ENCODE measurements around the gene TANGO2. TPM values are rescaled to one million over a fixed set of nuclear protein-coding genes. Genes with fewer than 3 reads are reported as not detected.
A peak's percentile ranks its signal among the peaks of the same experiment; 100 is the strongest.

The TANGO2 gene
- total and polyA plus RNA-seq, 2 donors (not counting 1 experiment from before 2014, with no cell fraction given) = 75.5 to 75.6 TPM

DNA sequence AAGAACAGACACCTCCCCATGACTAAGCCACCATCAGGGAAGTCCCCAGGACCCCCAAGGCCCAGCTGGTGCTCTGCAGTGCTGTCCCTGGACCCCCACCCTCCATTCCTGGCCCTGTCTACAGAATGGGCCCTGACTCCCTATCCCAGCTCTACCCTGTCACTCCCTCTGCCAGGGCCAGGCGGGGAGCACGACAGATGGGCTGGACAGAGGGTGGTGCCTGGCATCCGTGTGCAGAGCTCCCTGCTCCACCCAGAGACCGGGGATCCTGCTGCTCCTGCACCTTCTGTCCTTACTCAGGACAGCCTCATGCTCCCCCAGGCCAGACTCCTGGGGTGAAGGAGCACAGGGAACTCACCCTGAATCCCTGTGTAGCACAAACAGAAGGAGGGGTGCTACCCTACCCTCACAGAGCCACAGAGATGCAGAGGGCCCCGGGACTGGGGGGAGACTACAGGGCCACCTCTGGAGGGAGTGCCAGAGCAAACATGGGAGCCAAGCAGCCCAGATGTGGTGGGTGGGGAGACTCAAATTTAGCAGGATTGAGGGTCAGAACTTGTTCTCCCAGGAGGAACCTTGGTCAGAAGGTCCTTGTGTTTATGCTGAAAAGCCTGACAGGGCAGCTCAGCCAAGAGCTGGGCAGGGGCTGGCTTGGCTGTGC, 6.3 kb upstream of the TANGO2 start:
- Histone ChIP-seq H3K4me2 (replicated peaks; ENCODE audit: low read depth, low read length, poor library complexity, severe bottlenecking) (no peak overlapping the region), H3K36me3 (replicated peaks in 1 of 2; ENCODE audit: control extremely low read depth in 1 of 2, control insufficient read depth in 1 of 2, extremely low read depth in 1 of 2, insufficient read depth in 2 of 2, low read length in 1 of 2) (no peaks in the 10 kb centered on the region), H3K4me3 (ENCODE audit: control extremely low read depth in 1 of 5, extremely low read depth in 1 of 5, insufficient read depth in 1 of 5, low read depth in 2 of 5, low read length in 4 of 5) (no peak overlapping the region), H3K9me3 (ENCODE audit: control extremely low read depth in 1 of 3, control insufficient read depth in 2 of 3, insufficient read depth in 1 of 3, low read length in 2 of 3) (no peaks in the 10 kb centered on the region), H4K20me1 (ENCODE audit: control insufficient read depth, insufficient read depth, low read length, poor library complexity, severe bottlenecking) (no peaks in the 10 kb centered on the region), H3K9ac (ENCODE audit: low read length) (no peak overlapping the region), H3K79me2 (ENCODE audit: control insufficient read depth, insufficient read depth, low read length) (peaks cover 8% of the 10 kb centered on the region), H3K4me1 (ENCODE audit: control insufficient read depth in 2 of 2, insufficient read depth in 2 of 2, low read length in 2 of 2) (peaks cover 7 to 9% of the 10 kb centered on the region in 2 donors), H3K27me3 (replicated peaks in 1 of 4; ENCODE audit: control extremely low read depth in 1 of 4, control insufficient read depth in 3 of 4, insufficient read depth in 4 of 4, low read length in 3 of 4) (peaks cover 0 to 25% (median 4%) of the 10 kb centered on the region in 4 experiments), H2AFZ (ENCODE audit: insufficient read depth, low read depth, low read length, poor library complexity, severe bottlenecking) (no peak overlapping the region), H3K27ac (ENCODE audit: low read length in 2 of 2) (no peak overlapping the region)
- H3K4me3 Mint-ChIP-seq = peak overlapping the region; percentile 77
- ChIA-PET CTCF (interaction anchor here (1.7 to 4.8 kb wide), 4 partner anchors 18 to 43 kb away, joined by 5 to 65 read pairs (median 11); no protein-coding TSS in a partner anchor), POLR2A (interaction anchor here (0.6 kb wide), 1 partner anchor 19 kb away, joined by 3 read pairs; no protein-coding TSS in a partner anchor)
- TF ChIP-seq EZH2 (IDR thresholded peaks at IDR 0.05; ENCODE audit: borderline replicate concordance, insufficient read depth, low read depth, low read length, poor library complexity, severe bottlenecking) = no peak
- TF ChIP-seq, protein P1, sequence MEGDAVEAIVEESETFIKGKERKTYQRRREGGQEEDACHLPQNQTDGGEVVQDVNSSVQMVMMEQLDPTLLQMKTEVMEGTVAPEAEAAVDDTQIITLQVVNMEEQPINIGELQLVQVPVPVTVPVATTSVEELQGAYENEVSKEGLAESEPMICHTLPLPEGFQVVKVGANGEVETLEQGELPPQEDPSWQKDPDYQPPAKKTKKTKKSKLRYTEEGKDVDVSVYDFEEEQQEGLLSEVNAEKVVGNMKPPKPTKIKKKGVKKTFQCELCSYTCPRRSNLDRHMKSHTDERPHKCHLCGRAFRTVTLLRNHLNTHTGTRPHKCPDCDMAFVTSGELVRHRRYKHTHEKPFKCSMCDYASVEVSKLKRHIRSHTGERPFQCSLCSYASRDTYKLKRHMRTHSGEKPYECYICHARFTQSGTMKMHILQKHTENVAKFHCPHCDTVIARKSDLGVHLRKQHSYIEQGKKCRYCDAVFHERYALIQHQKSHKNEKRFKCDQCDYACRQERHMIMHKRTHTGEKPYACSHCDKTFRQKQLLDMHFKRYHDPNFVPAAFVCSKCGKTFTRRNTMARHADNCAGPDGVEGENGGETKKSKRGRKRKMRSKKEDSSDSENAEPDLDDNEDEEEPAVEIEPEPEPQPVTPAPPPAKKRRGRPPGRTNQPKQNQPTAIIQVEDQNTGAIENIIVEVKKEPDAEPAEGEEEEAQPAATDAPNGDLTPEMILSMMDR (IDR thresholded peaks at IDR 0.05) = no peak
- no peak overlapping the region for H3K27ac Mint-ChIP-seq
- intact Hi-C loops (cut with micrococcal nuclease) = no loop called here
- H3K4me1 Mint-ChIP-seq = peaks cover 13% of the 10 kb centered on the region
- WGBS (ENCODE audit: insufficient coverage) = 92% methylated on average over 5 of the region's 5 CpGs
- H3K27me3 Mint-ChIP-seq = no peaks in the 10 kb centered on the region
- H3K9me3 Mint-ChIP-seq (ENCODE audit: insufficient read depth) = no peaks in the 10 kb centered on the region
- DNase-seq (no peak), ATAC-seq (ENCODE audit: low read depth) (no peak)

DNA sequence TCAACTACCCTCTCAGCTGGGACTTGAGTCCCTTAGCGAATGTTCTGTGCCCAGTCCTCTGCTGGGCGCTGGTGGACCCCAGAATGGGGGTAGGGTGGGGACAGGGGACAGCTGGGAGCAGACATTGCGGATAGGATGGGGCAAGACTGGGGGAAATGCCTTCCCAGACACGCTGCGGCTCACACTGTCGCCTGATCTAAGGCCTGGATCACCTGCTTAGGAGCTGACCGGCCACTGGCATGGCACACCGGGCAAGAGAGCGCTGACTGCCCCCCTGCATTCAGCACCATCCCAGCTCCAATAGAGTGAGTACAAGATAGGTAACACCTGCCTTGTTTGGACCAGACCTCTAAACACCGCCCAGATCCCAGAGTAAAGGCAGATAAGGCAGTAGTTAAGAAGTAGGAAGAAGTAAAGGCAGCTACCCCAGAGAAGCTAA, 5.7 kb upstream of the TANGO2 start:
- Mint-ChIP-seq H3K27ac (peak overlapping the region; percentile 41), H3K27me3 (no peaks in the 10 kb centered on the region), H3K4me1 (peaks cover 14% of the 10 kb centered on the region), H3K4me3 (peak overlapping the region; percentile 77), H3K9me3 (ENCODE audit: insufficient read depth) (no peaks in the 10 kb centered on the region)
- no peak overlapping the region for H3K4me2 ChIP-seq (replicated peaks; ENCODE audit: low read depth, low read length, poor library complexity, severe bottlenecking)
- no peaks in the 10 kb centered on the region for H3K36me3 ChIP-seq (replicated peaks in 1 of 2; ENCODE audit: control extremely low read depth in 1 of 2, control insufficient read depth in 1 of 2, extremely low read depth in 1 of 2, insufficient read depth in 2 of 2, low read length in 1 of 2)
- WGBS (ENCODE audit: insufficient coverage) = 94% methylated on average over 6 of the region's 10 CpGs
- CTCF ChIA-PET = interaction anchor here (0.9 to 4.8 kb wide), 3 partner anchors 18 to 43 kb away, joined by 3 to 65 read pairs (median 11); no protein-coding TSS in a partner anchor
- no peak overlapping the region for H3K27ac ChIP-seq (ENCODE audit: low read length in 2 of 2)
- intact Hi-C loops (cut with micrococcal nuclease) = no loop called here
- H4K20me1 ChIP-seq (ENCODE audit: control insufficient read depth, insufficient read depth, low read length, poor library complexity, severe bottlenecking) = no peaks in the 10 kb centered on the region
- ATAC-seq (ENCODE audit: low read depth) = no peak
- H3K9me3 ChIP-seq (ENCODE audit: control extremely low read depth in 1 of 3, control insufficient read depth in 2 of 3, insufficient read depth in 1 of 3, low read length in 2 of 3) = no peaks in the 10 kb centered on the region
- TF ChIP-seq EZH2 (IDR thresholded peaks at IDR 0.05; ENCODE audit: borderline replicate concordance, insufficient read depth, low read depth, low read length, poor library complexity, severe bottlenecking) = no peak
- TF ChIP-seq, protein P1 (IDR thresholded peaks at IDR 0.05) = no peak
- peaks cover 8 to 11% of the 10 kb centered on the region in 2 donors for H3K4me1 ChIP-seq (ENCODE audit: control insufficient read depth in 2 of 2, insufficient read depth in 2 of 2, low read length in 2 of 2)
- no peak for DNase-seq
- no peak overlapping the region for H2AFZ ChIP-seq (ENCODE audit: insufficient read depth, low read depth, low read length, poor library complexity, severe bottlenecking)
- H3K27me3 ChIP-seq (replicated peaks in 1 of 4; ENCODE audit: control extremely low read depth in 1 of 4, control insufficient read depth in 3 of 4, insufficient read depth in 4 of 4, low read length in 3 of 4) = peaks cover 0 to 25% (median 4%) of the 10 kb centered on the region in 4 experiments
- POLR2A ChIA-PET = interaction anchor here (0.6 kb wide), 1 partner anchor 19 kb away, joined by 3 read pairs; no protein-coding TSS in a partner anchor
- no peak overlapping the region for H3K9ac ChIP-seq (ENCODE audit: low read length)
- H3K79me2 ChIP-seq (ENCODE audit: control insufficient read depth, insufficient read depth, low read length) = peaks cover 8% of the 10 kb centered on the region
- no peak overlapping the region for H3K4me3 ChIP-seq (ENCODE audit: control extremely low read depth in 1 of 5, extremely low read depth in 1 of 5, insufficient read depth in 1 of 5, low read depth in 2 of 5, low read length in 4 of 5)

Data from B cell (primary cell).